H9 (cell line): ENCODE data around the gene GPRIN1. TPM values are rescaled to one million over a fixed set of nuclear protein-coding genes. Genes with fewer than 3 reads are reported as not detected.

Source experiments
- DNase-seq: peaks from one replicate; pipeline ENCODE4 v3.0.0-alpha.2; 2017
- H2AFZ ChIP-seq: one replicate; pipeline ENCODE4 v1.6.1; 2013; ENCODE audit warnings: mild to moderate bottlenecking, low read length, control low read depth, moderate library complexity
- H2AK5ac ChIP-seq: 2 replicates; pipeline ENCODE4 v1.6.1; 2013; ENCODE audit warnings: low read length, control low read depth, mixed read lengths; ENCODE audit not compliant: insufficient read length
- H2BK120ac ChIP-seq: one replicate; pipeline ENCODE4 v1.6.1; 2013; ENCODE audit warnings: low read depth, mild to moderate bottlenecking, low read length, control low read depth, inconsistent platforms; ENCODE audit not compliant: poor library complexity, severe bottlenecking
- H2BK12ac ChIP-seq: 2 replicates; pipeline ENCODE4 v1.6.1; 2013; ENCODE audit warnings: low read length, control low read depth, mixed read lengths, low read depth; ENCODE audit not compliant: insufficient read length
- H2BK15ac ChIP-seq: 2 replicates; pipeline ENCODE4 v1.6.1; 2013; ENCODE audit warnings: low read depth, low read length, control low read depth
- H2BK20ac ChIP-seq: one replicate; pipeline ENCODE4 v1.6.1; 2013; ENCODE audit warnings: low read depth, mild to moderate bottlenecking, low read length, control low read depth, inconsistent platforms; ENCODE audit not compliant: poor library complexity, severe bottlenecking
- H2BK5ac ChIP-seq: 2 replicates; pipeline ENCODE4 v1.6.1; 2013; ENCODE audit warnings: low read length, control low read depth, mixed read lengths; ENCODE audit not compliant: insufficient read length
- H3K14ac ChIP-seq: 2 replicates; pipeline ENCODE4 v1.6.1; 2013; ENCODE audit warnings: low read length, control low read depth; ENCODE audit not compliant: insufficient read depth
- H3K18ac ChIP-seq: 2 replicates; pipeline ENCODE4 v1.6.1; 2013; ENCODE audit warnings: low read depth, mild to moderate bottlenecking, mixed read lengths, low read length, control low read depth; ENCODE audit not compliant: insufficient read length
- H3K23ac ChIP-seq: 2 replicates; pipeline ENCODE4 v1.6.1; 2013; ENCODE audit warnings: low read length, control low read depth, mixed read lengths, low read depth; ENCODE audit not compliant: insufficient read length
- H3K23me2 ChIP-seq: 2 replicates; pipeline ENCODE4 v1.6.1; 2013; ENCODE audit warnings: low read depth, mild to moderate bottlenecking, mixed read lengths, low read length, control low read depth; ENCODE audit not compliant: insufficient read length, poor library complexity, severe bottlenecking
- H3K27ac ChIP-seq: 2 replicates; pipeline ENCODE4 v1.5.1; 2013; ENCODE audit warnings: low read length, control low read depth, mixed read lengths, low read depth; ENCODE audit not compliant: insufficient read length
- H3K27me3 ChIP-seq: 2 replicates; pipeline ENCODE4 v1.6.1; 2013; ENCODE audit warnings: low read length, control low read depth, inconsistent platforms; ENCODE audit not compliant: insufficient read depth
- H3K4ac ChIP-seq: 2 replicates; pipeline ENCODE4 v1.6.1; 2013; ENCODE audit warnings: low read depth, mild to moderate bottlenecking, control low read depth, inconsistent platforms, low read length, moderate library complexity
- H3K4me1 ChIP-seq: 2 replicates; pipeline ENCODE4 v1.6.1; 2013; ENCODE audit warnings: low read length, control low read depth, inconsistent platforms; ENCODE audit not compliant: insufficient read depth
- H3K4me2 ChIP-seq: 2 replicates; pipeline ENCODE4 v1.6.1; 2013; ENCODE audit warnings: low read length, control low read depth, mixed read lengths; ENCODE audit not compliant: insufficient read length, insufficient read depth
- H3K56ac ChIP-seq: 2 replicates; pipeline ENCODE4 v1.6.1; 2013; ENCODE audit warnings: low read depth, mild to moderate bottlenecking, mixed read lengths, low read length, control low read depth; ENCODE audit not compliant: insufficient read length
- H3K79me1 ChIP-seq: 2 replicates; pipeline ENCODE4 v1.6.1; 2013; ENCODE audit warnings: low read depth, mild to moderate bottlenecking, moderate library complexity, low read length, control low read depth, inconsistent platforms; ENCODE audit not compliant: insufficient read depth, poor library complexity, severe bottlenecking
- H3K79me2 ChIP-seq: 2 replicates; pipeline ENCODE4 v1.6.1; 2013; ENCODE audit warnings: low read length, control low read depth, inconsistent platforms; ENCODE audit not compliant: insufficient read depth
- H3K9ac ChIP-seq: 2 replicates; pipeline ENCODE4 v1.6.1; 2013; ENCODE audit warnings: low read length, control low read depth, mixed read lengths; ENCODE audit not compliant: insufficient read length; ENCODE audit errors: extremely low read depth
- H3K9me3 ChIP-seq: one replicate; pipeline ENCODE4 v1.6.1; 2013; ENCODE audit warnings: low read depth, low read length, inconsistent platforms; ENCODE audit not compliant: control insufficient read depth
- H3T11ph ChIP-seq: one replicate; pipeline ENCODE4 v1.6.1; 2013; ENCODE audit warnings: mild to moderate bottlenecking, low read length, control low read depth, inconsistent platforms
- H4K20me1 ChIP-seq: one replicate; pipeline ENCODE4 v1.6.1; 2013; ENCODE audit not compliant: control insufficient read depth, insufficient read length, insufficient read depth
- H4K5ac ChIP-seq: 2 replicates; pipeline ENCODE4 v1.6.1; 2013; ENCODE audit warnings: low read depth, mild to moderate bottlenecking, mixed read lengths, low read length, control low read depth; ENCODE audit not compliant: insufficient read length
- H4K8ac ChIP-seq: replicated peaks from 2 replicates; pipeline ENCODE4 v1.6.1; 2013; ENCODE audit warnings: low read length, control low read depth, mixed read lengths, low read depth; ENCODE audit not compliant: insufficient read length
- H4K91ac ChIP-seq: 2 replicates; pipeline ENCODE4 v1.6.1; 2013; ENCODE audit warnings: low read depth, mild to moderate bottlenecking, moderate library complexity, mixed read lengths, low read length, control low read depth; ENCODE audit not compliant: insufficient read length
- H3K27ac Mint-ChIP-seq, 3 experiments: 2 replicates in 2 of 3; 3 replicates in 1 of 3; pipeline ENCODE4 v1.8.0; 2020 to 2021; ENCODE audit warnings: mixed read lengths in 3 of 3, mild to moderate bottlenecking in 1 of 3, moderate library complexity in 1 of 3
- H3K27me3 Mint-ChIP-seq: 2 replicates; pipeline ENCODE4 v1.8.0; 2021; ENCODE audit warnings: low read depth, mild to moderate bottlenecking, moderate library complexity, mixed read lengths
- H3K36me3 Mint-ChIP-seq, 3 experiments: 2 replicates in 2 of 3; 3 replicates in 1 of 3; pipeline ENCODE4 v1.8.0; 2020 to 2021; ENCODE audit warnings: low read depth in 3 of 3, mixed read lengths in 3 of 3; ENCODE audit not compliant: insufficient read depth in 1 of 3
- H3K4me1 Mint-ChIP-seq, 2 experiments: 2 replicates each; pipeline ENCODE4 v1.8.0; 2020; ENCODE audit warnings: mixed read lengths in 2 of 2
- H3K4me3 Mint-ChIP-seq, 2 experiments: 2 replicates in 1 of 2; 3 replicates in 1 of 2; pipeline ENCODE4 v1.8.0; 2020 to 2021; ENCODE audit warnings: mild to moderate bottlenecking in 2 of 2, mixed read lengths in 2 of 2, moderate library complexity in 1 of 2
- H3K9me3 Mint-ChIP-seq, 2 experiments: 2 replicates in 1 of 2; 3 replicates in 1 of 2; pipeline ENCODE4 v1.8.0; 2020; ENCODE audit warnings: mild to moderate bottlenecking in 2 of 2, mixed read lengths in 2 of 2, moderate library complexity in 1 of 2
- CTCF ChIP-seq: fragments of 200-600 bp; sonication (generic); conservative IDR thresholded peaks from 3 replicates; pipeline ENCODE4 v1.8.0; 2021; ENCODE audit warnings: antibody characterized with exemption, mild to moderate bottlenecking
- WGBS: extraction: QIAGEN DNeasy Blood & Tissue Kit; methylation state at CpG from one replicate; pipeline ENCODE4 v1.1.7; 2013; ENCODE audit warnings: missing lambda C conversion rate, low lambda C conversion rate, mixed read lengths; ENCODE audit not compliant: insufficient read length; ENCODE audit errors: extremely low coverage; 5-methylcytosine and 5-hydroxymethylcytosine counted together
- total RNA-seq: library from RNA; stranded (reverse); gene quantifications from 2 replicates; pipeline ENCODE4 v1.2.1, GENCODE V29; 2021

The GPRIN1 gene
- total RNA-seq, 1 experiment from 2014 or later = 10.8 TPM

- Histone ChIP-seq H3K4me1 (no peaks in the 10 kb centered on the region), H2BK15ac (no peak overlapping the region), H2AFZ (no peak overlapping the region), H2BK20ac (no peak overlapping the region), H3K27me3 (no peaks in the 10 kb centered on the region), H3K79me2 (no peaks in the 10 kb centered on the region), H4K5ac (no peak overlapping the region), H3K23ac (no peak overlapping the region), H2BK120ac (no peak overlapping the region), H2BK12ac (no peak overlapping the region), H3K4me2 (no peak overlapping the region), H3K56ac (no peak overlapping the region), H3K9ac (no peak overlapping the region), H3K18ac (no peak overlapping the region), H3K4ac (no peak overlapping the region), H3K9me3 (no peaks in the 10 kb centered on the region), H3T11ph (no peak overlapping the region), H4K20me1 (no peaks in the 10 kb centered on the region), H3K79me1 (no peaks in the 10 kb centered on the region), H3K14ac (no peak overlapping the region), H2BK5ac (no peak overlapping the region), H2AK5ac (no peak overlapping the region), H4K91ac (no peak overlapping the region), H4K8ac (no peak overlapping the region), H3K27ac (no peak overlapping the region), H3K23me2 (peaks cover 5% of the 10 kb centered on the region)
- no peak for TF ChIP-seq CTCF
- WGBS = no CpG with 5 or more reads among the region's 2 CpGs
- no peak for DNase-seq
- Mint-ChIP-seq H3K27me3 (peaks cover 77% of the 10 kb centered on the region), H3K36me3 (no peaks in the 10 kb centered on the region; a peak in 1 of 7 replicates), H3K4me1 (peaks cover 7 to 28% of the 10 kb centered on the region in 2 experiments), H3K9me3 (no peaks in the 10 kb centered on the region), H3K4me3 (no peak overlapping the region), H3K27ac (no peak overlapping the region)
Observed at GRCh38 chr5:176625512-176625911, 15.6 kb upstream of the GPRIN1 start.
